Activated T-cell treated with anti-CD3 and anti-CD28 coated beads for 48 hours (primary cell): ENCODE measurements around the gene DNAJB8.

Experiments used
- DNase-seq: peaks from one replicate; pipeline ENCODE4 v3.0.0-alpha.2; 2020; ENCODE audit warnings: low read depth

The DNAJB8 gene

GRCh38 chr3:128464188-128464587 is 2.5 kb downstream of the DNAJB8 start:
- no peak for DNase-seq

GRCh38 chr3:128463771-128464170 is 2.9 kb downstream of the DNAJB8 start:
- DNase-seq, result no peak

GRCh38 chr3:128463354-128463753 is 3.3 kb downstream of the DNAJB8 start:
- no peak for DNase-seq

- no peak for DNase-seq
Measured at GRCh38 chr3:128462931-128463330, 3.8 kb downstream of the DNAJB8 start.

GRCh38 chr3:128462341-128462910 is 4.3 kb downstream of the DNAJB8 start:
- no peak for DNase-seq

- no peak for DNase-seq
Measured at GRCh38 chr3:128461731-128462130, 5.0 kb downstream of the DNAJB8 start.

GRCh38 chr3:128459461-128459820 is 7.2 kb downstream of the DNAJB8 start:
- DNase-seq, result no peak

GRCh38 chr3:128458746-128459460 is 7.8 kb downstream of the DNAJB8 start:
- DNase-seq, result no peak

GRCh38 chr3:128457937-128458336 is 8.8 kb downstream of the DNAJB8 start:
- DNase-seq, result no peak

- DNase-seq, result no peak
Measured at GRCh38 chr3:128456776-128457715, 9.6 kb downstream of the DNAJB8 start.

GRCh38 chr3:128455786-128456748 is 10.6 kb downstream of the DNAJB8 start:
- DNase-seq, result no peak

- DNase-seq, result no peak
Measured at GRCh38 chr3:128455116-128455515, 11.6 kb downstream of the DNAJB8 start.

GRCh38 chr3:128454310-128454618 is 12.4 kb downstream of the DNAJB8 start:
- no peak for DNase-seq

GRCh38 chr3:128453501-128454309 is 13.0 kb downstream of the DNAJB8 start:
- DNase-seq, result no peak

GRCh38 chr3:128452678-128453275 is 13.9 kb downstream of the DNAJB8 start:
- no peak for DNase-seq

GRCh38 chr3:128452120-128452519 is 14.6 kb downstream of the DNAJB8 start:
- no peak for DNase-seq

- no peak for DNase-seq
Measured at GRCh38 chr3:128449111-128449638, 17.5 kb downstream of the DNAJB8 start.

GRCh38 chr3:128448491-128448890 is 18.2 kb downstream of the DNAJB8 start:
- DNase-seq, result no peak

- DNase-seq, result peak; percentile 64
Measured at GRCh38 chr3:128447561-128448013, 19.1 kb downstream of the DNAJB8 start.

GRCh38 chr3:128446821-128447220 is 19.9 kb downstream of the DNAJB8 start:
- no peak for DNase-seq
